Activated effector memory CD4-positive, alpha-beta T cell treated with anti-CD3 and anti-CD28 coated beads, Interleukin-2, amount 50 U/mL, for 16 hours (primary cell): ENCODE data around the gene FOXJ3.

Experiments
- DNase-seq: peaks from one replicate; pipeline ENCODE4 v3.0.0-alpha.2; 2020

FOXJ3 gene

DNA sequence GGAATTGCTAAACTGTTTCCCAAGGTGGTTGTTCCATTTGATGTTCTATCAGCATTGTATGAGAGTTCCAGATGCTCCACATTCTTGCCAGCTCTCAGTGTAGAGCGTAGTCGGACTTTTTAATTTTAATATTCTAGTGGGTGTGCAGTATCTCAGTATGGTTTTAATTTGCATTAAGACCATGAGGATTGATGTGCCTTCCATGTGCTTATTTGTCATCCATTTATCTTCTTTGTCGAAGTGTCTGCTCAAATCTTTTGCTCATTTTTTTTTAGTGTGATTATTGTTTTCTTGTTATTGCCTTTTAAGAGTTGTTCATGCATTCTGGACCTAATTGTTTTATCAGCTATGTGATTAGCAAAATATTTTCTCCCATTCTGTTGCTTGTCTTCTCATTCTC is 195.6 kb downstream of the FOXJ3 start:
- no peak for DNase-seq

DNA sequence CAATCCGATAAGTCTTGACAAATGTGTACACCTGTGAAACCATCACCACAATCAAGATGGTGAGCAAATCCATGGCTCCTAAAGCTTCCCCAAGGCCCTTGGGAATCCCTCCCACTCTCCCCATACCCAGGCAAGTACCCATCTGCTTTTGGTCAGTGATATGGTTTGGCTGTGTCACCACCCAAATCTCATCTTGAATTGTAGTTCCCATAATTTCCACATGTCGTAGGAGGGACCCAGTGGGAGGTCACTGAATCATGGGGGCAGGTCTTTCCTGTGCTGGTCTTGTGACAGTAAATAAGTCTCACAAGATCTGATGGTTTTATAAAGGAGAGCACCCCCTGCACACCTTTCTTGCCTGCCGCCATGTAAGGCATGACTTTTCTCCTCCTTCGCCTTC is 196.4 kb downstream of the FOXJ3 start:
- DNase-seq, result no peak

DNA sequence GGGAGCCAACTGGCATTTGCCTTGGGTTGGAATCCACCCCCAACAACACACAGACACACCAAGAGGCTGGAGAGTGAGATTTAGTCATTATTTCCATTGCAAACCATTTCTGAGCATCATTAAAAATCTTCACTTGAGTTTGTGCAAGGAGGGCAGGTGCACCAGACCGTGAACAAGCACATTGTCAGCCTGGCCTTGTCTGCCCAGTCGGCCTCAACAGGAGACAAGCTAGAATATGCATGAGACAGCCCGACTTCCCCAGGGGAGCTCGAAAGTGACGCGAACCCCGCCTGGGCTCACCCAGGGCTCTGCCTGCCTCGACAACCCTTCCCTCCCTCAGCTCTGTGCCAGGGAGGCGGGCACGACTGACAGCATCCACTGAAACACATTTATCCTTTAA is 197.3 kb downstream of the FOXJ3 start:
- DNase-seq, result no peak

DNA sequence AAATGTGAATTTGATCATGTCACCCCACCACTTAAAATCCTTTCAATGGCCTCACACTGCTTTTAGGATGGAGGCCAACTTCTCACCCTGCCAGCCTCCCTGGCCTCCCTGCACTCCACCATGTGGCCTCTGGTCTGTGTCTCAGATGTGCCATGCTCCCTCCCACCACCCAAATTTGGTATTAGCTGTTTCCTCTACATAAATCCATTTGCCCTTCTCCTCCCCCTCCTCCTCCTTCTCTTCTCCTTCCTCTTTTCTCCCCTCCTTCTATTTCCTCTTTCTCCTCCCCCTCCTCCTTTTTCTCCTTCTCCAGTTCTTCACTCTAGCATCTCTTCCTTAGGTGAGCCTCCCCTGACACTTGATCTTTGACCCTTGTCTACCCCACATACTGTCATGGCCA is 198.6 kb downstream of the FOXJ3 start:
- DNase-seq, result no peak

DNA sequence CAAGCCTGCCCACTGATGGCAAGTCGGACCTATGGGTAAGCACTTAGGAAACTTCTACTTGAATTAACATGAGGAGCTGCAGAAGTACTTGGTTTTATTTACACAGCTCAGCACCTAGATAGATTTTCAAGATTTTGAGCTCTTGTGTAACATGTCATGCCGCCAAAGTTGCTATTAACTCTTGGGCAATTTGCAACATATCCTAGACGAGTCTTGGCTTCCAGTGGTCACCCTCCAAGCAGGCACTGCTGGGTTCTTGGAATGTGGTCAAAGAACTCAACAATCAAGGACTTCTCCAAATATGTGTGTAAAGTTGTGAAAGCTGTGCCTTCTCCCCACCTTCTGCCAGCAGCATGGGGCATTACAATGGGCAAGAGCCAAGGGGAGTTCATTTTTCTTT is 199.6 kb downstream of the FOXJ3 start:
- DNase-seq, result no peak

DNA sequence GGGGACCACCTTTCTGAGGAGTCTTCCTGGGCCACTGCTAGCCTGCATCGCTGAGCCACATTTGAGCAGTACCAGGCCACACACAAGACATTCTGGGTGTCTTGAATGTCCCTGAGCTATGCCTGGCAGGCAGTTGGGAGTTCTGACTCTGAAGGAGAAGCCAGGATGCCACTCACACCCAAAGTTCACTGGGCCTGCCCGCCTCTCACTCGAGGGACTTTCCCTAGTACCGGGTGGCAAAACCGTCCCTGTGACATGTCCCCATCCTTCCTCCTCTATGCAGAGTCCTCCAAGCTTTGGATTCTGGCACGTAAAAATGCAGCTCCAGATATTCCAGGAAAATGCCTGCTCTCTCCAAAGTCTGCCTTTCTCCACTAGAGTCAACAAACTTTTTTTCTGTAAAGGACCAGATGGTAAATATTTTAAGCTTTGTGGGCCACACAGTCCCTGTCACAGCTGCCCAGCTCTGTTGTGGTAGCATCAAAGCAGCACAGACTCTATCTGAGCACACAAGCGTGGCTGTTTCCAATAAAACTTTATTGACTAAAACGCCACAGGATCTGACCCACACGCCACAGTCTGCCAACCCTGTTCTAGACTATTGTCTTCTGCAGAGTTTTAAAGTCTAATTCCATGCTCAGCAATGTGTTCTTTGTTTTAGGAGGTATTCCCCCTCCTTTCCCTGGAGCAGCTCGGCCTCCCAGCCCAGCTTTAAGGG is 201.1 kb downstream of the FOXJ3 start:
- DNase-seq, result no peak

DNA sequence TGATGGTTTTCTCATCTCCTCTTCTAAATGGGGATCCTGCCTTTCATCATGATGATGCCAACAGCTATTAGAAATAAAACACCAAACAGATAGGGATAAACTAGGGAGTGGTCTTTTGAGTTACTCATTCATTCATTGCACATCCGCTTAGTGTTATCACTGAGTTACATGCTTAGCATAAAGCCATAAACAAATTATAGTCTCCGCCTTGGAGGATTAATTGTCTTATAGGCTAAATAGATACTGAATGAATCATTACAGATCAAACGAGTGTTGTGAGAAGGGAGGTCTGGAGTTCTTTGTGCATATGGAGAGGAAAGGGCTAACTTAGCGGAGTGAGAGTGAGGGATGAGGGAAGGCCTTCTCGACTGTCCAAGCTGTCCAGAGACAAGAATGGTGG is 201.6 kb downstream of the FOXJ3 start:
- DNase-seq, result no peak

DNA sequence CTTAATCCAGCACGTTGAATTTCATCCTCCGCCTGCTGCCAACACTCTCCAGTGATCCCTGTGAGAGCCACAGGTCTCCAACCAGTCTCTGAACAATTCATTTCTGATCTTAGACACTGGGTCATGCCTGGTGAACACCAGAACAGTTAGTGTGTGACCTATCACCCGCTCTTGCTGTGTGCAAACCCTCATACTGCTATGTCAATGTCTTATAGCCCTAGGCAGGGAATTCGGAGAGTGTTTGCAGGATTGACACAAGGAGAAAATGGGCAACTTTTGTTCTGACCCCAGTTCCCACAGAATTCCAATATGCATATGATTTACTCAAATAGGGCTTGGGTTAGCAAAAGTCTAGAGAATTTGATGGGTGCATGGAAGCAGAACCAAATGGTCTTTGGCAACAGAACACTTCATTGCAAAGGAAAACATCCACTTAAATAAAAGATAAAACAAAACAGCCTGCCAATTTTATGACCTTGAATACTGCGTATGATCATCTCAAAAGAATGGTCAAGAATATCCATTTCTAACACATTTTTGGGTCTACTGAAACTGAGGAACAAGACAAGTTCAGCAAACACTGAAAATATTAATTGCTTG is 204.9 kb downstream of the FOXJ3 start:
- no peak for DNase-seq

DNA sequence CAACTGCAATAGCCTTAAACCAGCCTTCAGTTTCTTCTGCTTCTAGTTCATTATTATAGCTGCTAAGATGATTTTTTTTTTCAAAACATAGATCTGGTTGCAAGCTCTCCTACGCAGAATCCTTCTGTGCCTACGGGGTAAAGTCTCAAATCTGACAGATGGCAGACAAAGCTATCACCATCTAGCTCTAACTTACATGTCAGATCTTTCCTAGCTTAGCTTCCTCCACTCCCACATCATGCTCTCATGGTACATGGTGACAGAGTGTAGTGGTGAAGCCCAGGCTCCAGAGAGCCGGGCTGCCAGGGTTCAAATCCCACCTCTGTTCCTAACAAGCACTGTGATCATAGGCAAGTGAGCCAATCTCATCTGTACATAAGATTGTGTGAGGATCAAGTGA is 206.1 kb downstream of the FOXJ3 start:
- DNase-seq, result no peak

DNA sequence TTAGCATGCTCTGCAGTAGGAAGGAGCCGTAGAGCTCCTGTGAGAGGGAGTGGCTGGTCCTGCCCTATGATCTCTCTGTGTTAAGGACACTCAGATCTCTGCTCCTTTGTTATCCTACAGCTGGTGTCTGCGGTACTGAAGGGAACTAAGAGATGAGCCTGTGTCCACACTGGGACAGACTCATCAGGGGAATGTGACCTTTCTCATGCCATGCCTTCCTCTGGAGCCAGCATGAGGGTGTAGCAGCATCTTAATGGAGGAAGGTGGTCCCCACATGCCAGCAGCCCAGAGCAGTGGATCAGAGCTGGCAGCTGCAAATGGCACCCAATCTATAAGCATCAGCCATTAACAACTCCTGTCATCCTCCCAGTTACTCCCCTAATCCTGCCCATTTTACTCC is 206.5 kb downstream of the FOXJ3 start:
- no peak for DNase-seq

DNA sequence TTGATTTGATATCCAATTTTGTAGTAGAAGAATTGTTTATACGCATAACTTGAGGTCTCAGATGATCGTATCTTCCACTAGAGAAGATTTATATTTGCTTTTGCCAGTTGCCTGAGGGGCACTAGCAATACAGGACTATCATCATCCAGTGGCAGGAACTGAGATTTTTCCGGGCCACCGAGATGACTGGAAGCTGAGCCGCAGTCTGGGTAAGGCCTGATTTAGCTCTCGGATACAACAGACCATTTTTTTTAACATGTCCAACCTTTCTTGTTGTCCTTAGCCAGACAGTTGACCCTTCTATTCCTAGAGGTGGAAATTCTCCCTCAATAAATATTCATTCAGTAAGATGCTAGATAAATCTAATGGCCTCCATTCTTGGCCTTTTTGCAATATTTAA is 207.3 kb downstream of the FOXJ3 start:
- DNase-seq, result no peak
